CD14-positive monocyte (primary cell): ENCODE measurements around the gene ISLR. TPM values are rescaled to one million over a fixed set of nuclear protein-coding genes. Genes with fewer than 3 reads are reported as not detected.

ENCODE experiments used
- DNase-seq, 3 donors: peaks; one replicate each; pipeline ENCODE4 v3.0.0-alpha.2; 2011 to 2022
- H2AFZ ChIP-seq: 2 replicates; pipeline ENCODE4 v1.6.0; 2012; ENCODE audit warnings: mild to moderate bottlenecking, low read depth, low read length, inconsistent platforms; ENCODE audit not compliant: insufficient read depth, poor library complexity, severe bottlenecking
- H3K27ac ChIP-seq, 2 donors: 1 replicate in 1 of 2; 2 replicates in 1 of 2; pipeline ENCODE4 v1.5.1; 2012 to 2013; ENCODE audit warnings: low read length in 2 of 2, control low read depth in 1 of 2, inconsistent platforms in 1 of 2, low read depth in 1 of 2, mild to moderate bottlenecking in 1 of 2
- H3K27me3 ChIP-seq, 2 donors: one replicate each; pipeline versions ENCODE4 v1.6.0 to v1.6.1; 2011 to 2013; ENCODE audit warnings: low read length in 2 of 2; ENCODE audit not compliant: control insufficient read depth in 2 of 2, insufficient read depth in 2 of 2
- H3K36me3 ChIP-seq, 2 donors: replicated peaks in 1 of 2; 1 replicate in 1 of 2; 2 replicates in 1 of 2; pipeline versions ENCODE4 v1.5.1 to v1.6.1; 2012 to 2013; ENCODE audit warnings: low read length in 2 of 2, control low read depth in 1 of 2, inconsistent platforms in 1 of 2, mild to moderate bottlenecking in 1 of 2; ENCODE audit not compliant: insufficient read depth in 2 of 2, control insufficient read depth in 1 of 2
- H3K4me1 ChIP-seq, 2 donors: 1 replicate in 1 of 2; 2 replicates in 1 of 2; pipeline versions ENCODE4 v1.5.1 to v1.6.1; 2012 to 2013; ENCODE audit warnings: low read length in 2 of 2, control low read depth in 1 of 2, inconsistent platforms in 1 of 2, mild to moderate bottlenecking in 1 of 2, moderate library complexity in 1 of 2; ENCODE audit not compliant: insufficient read depth in 2 of 2, control insufficient read depth in 1 of 2
- H3K4me2 ChIP-seq: replicated peaks from 2 replicates; pipeline ENCODE3; 2012; ENCODE audit warnings: low read length, moderate library complexity, mild to moderate bottlenecking; ENCODE audit not compliant: poor library complexity, severe bottlenecking; ENCODE audit errors: extremely low read depth
- H3K4me3 ChIP-seq, 3 experiments: fragments of 200-600 bp in 1 of 3; sonication (generic) in 1 of 3; replicated peaks in 1 of 3; 1 replicate in 2 of 3; 2 replicates in 1 of 3; pipeline ENCODE4 v1.5.1; 2011 to 2013; ENCODE audit warnings: low read length in 3 of 3, mild to moderate bottlenecking in 3 of 3, control low read depth in 2 of 3, low read depth in 2 of 3, inconsistent platforms in 1 of 3, moderate library complexity in 1 of 3
- H3K79me2 ChIP-seq: 2 replicates; pipeline ENCODE4 v1.6.0; 2012; ENCODE audit warnings: mild to moderate bottlenecking, control low read depth, inconsistent platforms, low read length, moderate library complexity; ENCODE audit not compliant: insufficient read depth
- H3K9ac ChIP-seq: 2 replicates; pipeline ENCODE4 v1.6.0; 2017; ENCODE audit warnings: low read length, mild to moderate bottlenecking; ENCODE audit not compliant: insufficient read depth, poor library complexity, severe bottlenecking
- H3K9me3 ChIP-seq, 2 donors: replicated peaks in 1 of 2; 1 replicate in 1 of 2; 2 replicates in 1 of 2; pipeline versions ENCODE4 v1.5.1 to v1.6.1; 2012 to 2013; ENCODE audit warnings: low read length in 2 of 2, control low read depth in 1 of 2; ENCODE audit not compliant: control insufficient read depth in 1 of 2, insufficient read depth in 1 of 2
- H4K20me1 ChIP-seq: 2 replicates; pipeline ENCODE4 v1.6.0; 2012; ENCODE audit warnings: mild to moderate bottlenecking, low read length, control low read depth, moderate library complexity; ENCODE audit not compliant: insufficient read depth
- H3K27ac Mint-ChIP-seq, 7 donors: one replicate each; pipeline ENCODE4 v1.8.0; 2020; ENCODE audit warnings: mild to moderate bottlenecking in 7 of 7, mixed read lengths in 7 of 7, moderate library complexity in 6 of 7, inconsistent platforms in 2 of 7
- H3K27me3 Mint-ChIP-seq, 3 donors: one replicate each; pipeline ENCODE4 v1.8.0; 2021 to 2022; ENCODE audit warnings: low read depth in 3 of 3, mild to moderate bottlenecking in 3 of 3, mixed read lengths in 3 of 3, moderate library complexity in 3 of 3, inconsistent platforms in 1 of 3
- H3K36me3 Mint-ChIP-seq, 2 donors: one replicate each; pipeline ENCODE4 v1.8.0; 2020; ENCODE audit warnings: mixed read lengths in 2 of 2, inconsistent platforms in 1 of 2, mild to moderate bottlenecking in 1 of 2
- H3K4me1 Mint-ChIP-seq: one replicate; pipeline ENCODE4 v1.8.0; 2020; ENCODE audit warnings: mild to moderate bottlenecking, mixed read lengths
- H3K4me3 Mint-ChIP-seq, 2 donors: one replicate each; pipeline ENCODE4 v1.8.0; 2020; ENCODE audit warnings: mild to moderate bottlenecking in 2 of 2, mixed read lengths in 2 of 2, moderate library complexity in 1 of 2
- H3K9me3 Mint-ChIP-seq, 7 donors: one replicate each; pipeline ENCODE4 v1.8.0; 2020 to 2022; ENCODE audit warnings: mixed read lengths in 7 of 7, mild to moderate bottlenecking in 6 of 7, moderate library complexity in 6 of 7, inconsistent platforms in 2 of 7
- WGBS: methylation state at CpG from one replicate; pipeline ENCODE4 v1.1.5; 2013; ENCODE audit warnings: missing lambda C conversion rate; ENCODE audit not compliant: insufficient coverage; 5-methylcytosine and 5-hydroxymethylcytosine counted together
- intact Hi-C, 2 donors: fragments of 100-400 bp; cut with micrococcal nuclease; formaldehyde crosslinking; loops; one replicate each; pipeline versions ENCODE4 v1.15.0 to v1.15.1; 2023
- polyA plus RNA-seq, 3 donors: library from polyadenylated mRNA; depleted of rRNA in 1 of 3; unstranded in 2 of 3; stranded (reverse) in 1 of 3; fragments of 300-500 nt in 2 of 3; fragments of >200 nt in 1 of 3; fragmentation: Illumina TruSeq in 2 of 3; gene quantifications; 1 replicate in 2 of 3; 2 replicates in 1 of 3; pipeline ENCODE4 v1.2.3, GENCODE V29; 2012 to 2021
- TF ChIP-seq, protein P1 (sequence below): fragments of 200-600 bp; IDR thresholded peaks from one replicate; pipeline ENCODE4 v1.8.0; 2022; ENCODE audit warnings: antibody characterized with exemption, mild to moderate bottlenecking

Gene ISLR
- polyA plus RNA-seq, 3 donors = not detected

DNA sequence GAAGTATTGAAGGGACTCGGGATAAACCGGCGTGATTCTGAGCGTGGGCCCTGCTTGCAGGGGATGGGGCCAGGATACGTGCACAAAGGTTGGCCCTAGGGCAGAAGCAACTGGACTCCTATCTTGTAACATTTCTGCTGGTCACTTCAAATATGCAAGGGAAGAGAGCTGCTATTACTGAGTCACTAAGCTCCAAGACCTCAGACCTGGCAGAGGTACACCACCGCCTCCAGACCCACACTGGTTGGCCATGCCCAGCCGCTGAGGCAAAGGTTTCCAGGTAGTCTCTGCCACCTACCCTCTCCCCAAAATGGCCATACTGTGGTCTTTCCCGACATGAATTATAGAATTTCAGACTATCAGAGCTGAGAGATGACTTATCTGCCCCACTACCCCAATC, 42.4 kb downstream of the ISLR start:
- 90% methylated on average over 6 of the region's 8 CpGs for WGBS
- no peak overlapping the region for H3K9ac ChIP-seq
- H3K4me2 ChIP-seq = no peak overlapping the region
- H3K36me3 ChIP-seq = no peaks in the 10 kb centered on the region
- H3K4me1 Mint-ChIP-seq = no peaks in the 10 kb centered on the region
- no peaks in the 10 kb centered on the region for H4K20me1 ChIP-seq
- no peak overlapping the region for H3K4me3 Mint-ChIP-seq
- H3K27ac Mint-ChIP-seq = no peak overlapping the region
- H3K4me3 ChIP-seq = no peak overlapping the region
- intact Hi-C loops = no loop called here
- H3K27ac ChIP-seq = no peak overlapping the region
- no peaks in the 10 kb centered on the region for H3K79me2 ChIP-seq
- H3K4me1 ChIP-seq = no peaks in the 10 kb centered on the region
- H3K36me3 Mint-ChIP-seq = no peaks in the 10 kb centered on the region
- no peak overlapping the region for H2AFZ ChIP-seq
- no peak for DNase-seq
- no peaks in the 10 kb centered on the region for H3K9me3 ChIP-seq
- no peaks in the 10 kb centered on the region for H3K9me3 Mint-ChIP-seq
- H3K27me3 Mint-ChIP-seq = peaks cover 4 to 9% (median 8%) of the 10 kb centered on the region in 3 donors
- no peaks in the 10 kb centered on the region for H3K27me3 ChIP-seq
- TF ChIP-seq, protein P1, sequence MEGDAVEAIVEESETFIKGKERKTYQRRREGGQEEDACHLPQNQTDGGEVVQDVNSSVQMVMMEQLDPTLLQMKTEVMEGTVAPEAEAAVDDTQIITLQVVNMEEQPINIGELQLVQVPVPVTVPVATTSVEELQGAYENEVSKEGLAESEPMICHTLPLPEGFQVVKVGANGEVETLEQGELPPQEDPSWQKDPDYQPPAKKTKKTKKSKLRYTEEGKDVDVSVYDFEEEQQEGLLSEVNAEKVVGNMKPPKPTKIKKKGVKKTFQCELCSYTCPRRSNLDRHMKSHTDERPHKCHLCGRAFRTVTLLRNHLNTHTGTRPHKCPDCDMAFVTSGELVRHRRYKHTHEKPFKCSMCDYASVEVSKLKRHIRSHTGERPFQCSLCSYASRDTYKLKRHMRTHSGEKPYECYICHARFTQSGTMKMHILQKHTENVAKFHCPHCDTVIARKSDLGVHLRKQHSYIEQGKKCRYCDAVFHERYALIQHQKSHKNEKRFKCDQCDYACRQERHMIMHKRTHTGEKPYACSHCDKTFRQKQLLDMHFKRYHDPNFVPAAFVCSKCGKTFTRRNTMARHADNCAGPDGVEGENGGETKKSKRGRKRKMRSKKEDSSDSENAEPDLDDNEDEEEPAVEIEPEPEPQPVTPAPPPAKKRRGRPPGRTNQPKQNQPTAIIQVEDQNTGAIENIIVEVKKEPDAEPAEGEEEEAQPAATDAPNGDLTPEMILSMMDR = no peak

DNA sequence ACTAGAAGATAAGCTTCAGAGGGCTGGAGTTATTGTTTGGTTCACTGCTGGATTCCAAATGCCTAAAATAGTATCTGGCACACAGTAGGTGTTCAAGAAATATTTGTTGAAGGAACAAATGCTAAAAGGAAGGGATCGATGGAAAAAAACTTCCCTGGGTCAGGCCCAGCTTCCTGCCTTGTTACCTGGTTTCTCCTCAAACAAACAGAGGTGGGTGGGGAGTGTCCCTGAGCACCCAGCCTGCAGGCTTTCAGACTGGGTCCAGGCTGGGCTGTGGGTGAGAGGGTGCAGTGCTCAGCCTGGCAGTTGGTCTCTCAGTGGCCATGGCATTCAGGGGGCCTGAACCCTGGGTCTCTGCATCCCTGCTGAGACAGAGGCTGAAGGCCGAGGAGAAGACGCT, 43.4 kb downstream of the ISLR start:
- no peaks in the 10 kb centered on the region for H4K20me1 ChIP-seq
- no peaks in the 10 kb centered on the region for H3K9me3 Mint-ChIP-seq
- no peaks in the 10 kb centered on the region for H3K36me3 Mint-ChIP-seq
- peaks cover 11 to 18% (median 16%) of the 10 kb centered on the region in 3 donors for H3K27me3 Mint-ChIP-seq
- H3K36me3 ChIP-seq = no peaks in the 10 kb centered on the region
- no peak overlapping the region for H3K4me3 ChIP-seq
- H3K4me1 ChIP-seq = no peaks in the 10 kb centered on the region
- H3K4me1 Mint-ChIP-seq = no peaks in the 10 kb centered on the region
- H3K9me3 ChIP-seq = no peaks in the 10 kb centered on the region
- no peak for DNase-seq
- H3K9ac ChIP-seq = no peak overlapping the region
- 100% methylated on average over 3 of the region's 3 CpGs for WGBS
- no peak overlapping the region for H2AFZ ChIP-seq
- intact Hi-C loops = no loop called here
- H3K4me2 ChIP-seq = no peak overlapping the region
- H3K27ac Mint-ChIP-seq = no peak overlapping the region
- H3K4me3 Mint-ChIP-seq = no peak overlapping the region
- H3K27ac ChIP-seq = no peak overlapping the region
- H3K27me3 ChIP-seq = peaks cover 0 to 5% of the 10 kb centered on the region in 2 donors
- H3K79me2 ChIP-seq = no peaks in the 10 kb centered on the region
- TF ChIP-seq, protein P1 = no peak
